GM18526 (cell line): ENCODE results near the gene PTPRN2.

ENCODE experiments used
- POLR2A ChIP-seq: IDR thresholded peaks from 3 replicates; pipeline ENCODE4 v1.6.1; 2011; ENCODE audit not compliant: insufficient read length; ENCODE audit errors: extremely low read depth

PTPRN2 gene

DNA sequence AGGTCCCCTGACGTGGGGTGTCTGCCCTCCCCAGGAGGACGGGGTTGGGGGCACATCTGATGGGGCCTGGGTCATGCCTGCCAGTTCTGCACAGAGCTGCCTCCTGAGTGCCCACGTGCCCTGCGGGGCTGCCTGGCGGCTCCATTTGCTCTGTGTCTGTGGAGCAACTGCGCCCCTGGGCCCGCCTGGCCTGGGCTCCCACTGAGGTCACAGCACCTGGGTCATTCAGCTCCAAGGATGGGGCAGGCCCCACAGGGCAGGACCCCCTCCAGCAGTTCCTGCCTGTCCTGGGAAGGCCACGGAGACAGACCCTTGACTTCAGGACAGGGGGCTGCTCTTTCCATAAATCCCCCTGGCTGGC lies 590.6 kb downstream of the PTPRN2 start:
- no peak for TF ChIP-seq POLR2A

DNA sequence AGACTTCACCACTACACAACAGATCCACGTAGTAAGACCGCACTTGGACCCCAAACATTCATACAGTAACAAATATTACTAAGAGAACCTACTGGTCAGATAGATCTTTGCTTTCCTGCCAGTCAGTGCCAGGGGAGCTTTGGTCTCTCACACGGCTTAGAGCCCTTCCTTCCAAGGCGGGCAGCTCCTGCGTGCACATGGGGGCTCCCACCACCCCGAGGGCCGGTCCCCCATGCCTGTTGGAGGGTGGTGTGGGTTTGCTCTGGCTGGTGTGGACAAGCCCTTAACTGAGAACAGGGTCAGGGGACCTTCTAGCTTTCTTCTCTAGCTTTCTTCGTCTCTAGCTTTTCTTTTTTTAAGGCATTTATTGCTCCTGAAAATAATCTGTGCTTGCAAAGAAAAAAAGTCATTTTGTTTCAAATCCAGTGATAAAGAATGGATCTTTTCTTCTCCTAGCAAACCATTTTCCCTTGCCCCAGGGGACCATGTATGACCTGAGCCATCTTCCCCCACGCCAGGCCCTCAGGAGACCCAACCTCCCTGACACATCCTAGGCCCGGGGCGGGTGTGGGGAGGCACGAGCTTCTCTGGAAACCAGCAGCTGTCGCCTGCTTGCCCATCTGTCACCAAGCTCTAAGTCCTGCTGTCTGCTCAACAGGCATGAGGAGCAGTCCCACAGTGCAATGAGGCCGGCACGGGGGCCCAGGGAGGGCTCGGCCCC lies 591.1 kb downstream of the PTPRN2 start:
- no peak for TF ChIP-seq POLR2A

DNA sequence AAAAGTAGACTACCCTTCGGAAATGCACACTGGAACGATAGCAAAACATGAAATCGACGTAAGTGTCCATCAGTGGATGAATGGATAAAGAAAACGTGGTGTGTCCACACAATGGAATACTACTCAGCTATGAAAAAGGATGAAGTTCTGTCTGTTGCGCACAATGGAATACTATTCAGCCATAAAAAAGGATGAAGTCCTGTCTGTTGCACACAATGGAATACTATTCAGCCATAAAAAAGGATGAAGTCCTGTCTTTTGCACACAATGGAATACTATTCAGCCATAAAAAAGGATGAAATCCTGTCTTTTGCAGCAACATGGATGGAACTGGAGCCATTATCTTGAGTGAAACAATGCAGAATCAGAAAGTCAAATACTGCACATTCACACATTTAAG lies 591.8 kb downstream of the PTPRN2 start:
- no peak for TF ChIP-seq POLR2A

DNA sequence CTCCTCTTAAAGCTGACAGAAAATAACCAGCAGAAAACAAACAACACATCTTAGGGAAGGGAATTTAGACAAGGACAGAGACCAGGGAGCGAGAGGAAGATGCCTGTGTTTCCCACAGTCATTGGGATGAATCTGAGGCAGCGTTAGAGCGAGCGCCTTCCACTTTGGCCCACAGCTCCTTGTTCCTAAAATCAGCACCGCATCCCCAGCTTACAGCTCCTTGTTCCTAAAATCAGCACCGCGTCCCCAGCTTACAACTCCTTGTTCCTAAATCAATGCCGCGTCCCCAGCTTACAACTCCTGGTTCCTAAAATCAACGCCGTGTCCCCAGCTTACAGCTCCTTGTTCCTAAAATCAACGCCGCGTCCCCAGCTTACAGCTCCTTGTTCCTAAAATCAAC lies 593.3 kb downstream of the PTPRN2 start:
- no peak for TF ChIP-seq POLR2A

DNA sequence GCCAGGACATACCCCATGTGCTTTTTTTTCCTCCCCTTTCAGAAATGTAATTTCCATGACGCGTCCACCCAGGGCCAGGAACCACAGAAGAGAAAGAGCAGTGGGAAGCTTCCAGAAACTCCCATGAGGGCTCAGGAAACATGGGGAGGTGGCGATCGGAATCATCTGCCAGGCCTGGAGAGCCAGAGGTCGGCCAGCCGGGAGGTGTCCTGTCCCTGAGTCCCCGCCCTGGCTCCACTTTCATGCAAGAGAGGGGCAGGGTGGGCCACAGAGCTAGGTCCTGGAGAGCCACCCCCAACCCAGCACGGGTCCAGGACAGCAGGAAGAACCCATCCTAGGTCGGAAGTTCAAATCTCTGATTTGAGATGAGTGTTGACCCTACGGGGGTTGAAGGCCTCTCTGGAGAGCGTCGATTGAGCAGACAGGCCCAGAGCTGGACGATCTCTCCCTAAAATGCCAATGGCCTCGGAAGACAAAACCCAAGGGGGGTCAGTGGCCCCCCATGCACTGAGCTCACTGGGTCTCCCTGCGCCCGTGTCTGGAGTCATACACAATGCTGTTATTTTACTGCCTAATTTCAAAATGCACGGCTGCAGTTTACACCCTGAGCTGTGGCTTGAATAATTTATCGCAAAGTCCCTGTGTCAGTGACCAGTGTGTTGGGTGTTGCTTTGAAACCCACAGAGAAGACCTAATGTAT lies 594.1 kb downstream of the PTPRN2 start:
- TF ChIP-seq POLR2A, result no peak

DNA sequence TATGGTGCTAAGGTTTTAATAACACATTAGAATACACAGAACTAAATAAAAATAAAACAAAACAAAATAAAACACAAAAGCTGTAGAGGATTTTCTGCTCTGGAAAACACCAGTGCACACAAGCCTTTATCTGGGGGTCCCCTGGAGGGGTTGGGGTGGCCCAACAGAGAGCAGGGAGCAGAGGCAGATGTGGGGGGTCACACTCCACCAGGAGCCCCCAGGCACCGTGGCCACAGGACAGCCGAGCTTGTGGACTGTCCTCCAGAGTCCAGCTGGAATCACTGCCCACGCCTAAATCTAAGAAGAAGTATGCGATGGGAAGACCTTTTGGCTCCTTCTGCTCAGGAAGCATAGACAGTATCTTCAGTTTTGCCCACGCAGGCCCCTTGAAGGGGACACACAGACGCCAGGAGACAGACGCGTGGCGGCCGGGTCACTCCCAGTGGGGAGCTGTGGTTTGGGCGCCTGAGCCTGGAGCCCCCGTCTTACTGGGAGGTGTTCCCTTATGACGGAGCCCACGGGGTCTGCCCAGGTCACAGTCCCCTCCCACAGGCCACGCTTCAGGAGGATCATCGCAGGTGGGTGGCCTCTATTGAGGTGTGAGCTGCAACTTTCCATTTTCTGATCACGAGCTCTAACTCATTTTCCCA lies 595.0 kb downstream of the PTPRN2 start:
- no peak for TF ChIP-seq POLR2A

DNA sequence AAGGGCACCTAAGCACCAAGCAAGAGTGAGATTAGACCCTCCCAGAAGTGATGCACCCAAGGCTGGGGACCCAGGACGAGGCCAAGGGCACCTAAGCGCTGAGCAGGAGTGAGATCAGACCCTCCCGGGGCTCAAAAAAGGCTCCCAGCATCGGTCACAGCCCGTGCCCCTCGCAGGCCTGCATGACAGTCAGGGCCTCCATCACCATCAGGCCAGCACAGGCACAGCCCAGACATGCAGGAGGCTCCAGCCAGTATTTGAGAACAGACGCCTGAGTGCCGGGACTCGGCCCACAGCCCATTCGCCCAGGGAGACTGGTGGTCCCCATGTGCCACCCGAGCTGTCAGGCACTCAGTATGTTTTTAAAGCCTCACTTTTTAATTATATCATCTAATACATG lies 595.9 kb downstream of the PTPRN2 start:
- TF ChIP-seq POLR2A, result no peak

DNA sequence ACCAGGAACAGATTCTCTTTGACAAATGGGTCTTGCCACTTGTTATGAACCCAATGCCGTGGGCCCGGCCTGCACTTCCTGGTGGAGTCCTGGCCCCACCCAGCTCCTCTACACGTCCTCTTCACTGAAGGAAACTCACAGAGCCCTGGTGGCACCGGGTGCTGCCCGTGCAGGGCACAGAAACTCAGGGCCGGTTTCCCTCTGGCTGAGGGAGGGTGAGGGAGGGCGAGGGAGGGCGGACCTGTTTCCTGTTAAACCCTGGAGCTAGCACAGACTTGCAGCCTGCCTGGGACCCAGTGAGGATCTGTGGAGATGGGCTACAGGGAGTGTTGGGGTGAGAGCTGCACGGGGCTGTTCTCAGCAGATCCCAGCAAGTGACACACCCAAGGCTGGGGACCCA lies 596.3 kb downstream of the PTPRN2 start:
- no peak for TF ChIP-seq POLR2A

DNA sequence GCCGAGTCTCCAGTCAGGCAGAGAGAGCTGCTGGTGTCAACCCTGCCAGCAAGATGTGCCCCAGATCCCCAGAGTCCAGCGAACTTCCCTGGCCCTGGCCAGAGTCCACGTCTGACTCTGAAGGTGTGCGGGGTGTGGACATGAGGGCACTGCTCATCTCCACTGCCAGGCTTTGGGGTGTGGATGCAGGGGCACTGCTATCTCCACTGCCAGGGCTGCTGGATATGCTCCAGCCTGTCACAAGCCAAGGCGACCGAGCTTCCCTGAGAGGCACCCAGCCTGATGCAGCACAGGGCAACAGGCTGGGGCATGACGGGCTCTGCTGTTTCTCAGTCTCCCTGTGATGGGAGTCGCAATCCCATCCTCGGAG lies 596.8 kb downstream of the PTPRN2 start:
- TF ChIP-seq POLR2A, result no peak

DNA sequence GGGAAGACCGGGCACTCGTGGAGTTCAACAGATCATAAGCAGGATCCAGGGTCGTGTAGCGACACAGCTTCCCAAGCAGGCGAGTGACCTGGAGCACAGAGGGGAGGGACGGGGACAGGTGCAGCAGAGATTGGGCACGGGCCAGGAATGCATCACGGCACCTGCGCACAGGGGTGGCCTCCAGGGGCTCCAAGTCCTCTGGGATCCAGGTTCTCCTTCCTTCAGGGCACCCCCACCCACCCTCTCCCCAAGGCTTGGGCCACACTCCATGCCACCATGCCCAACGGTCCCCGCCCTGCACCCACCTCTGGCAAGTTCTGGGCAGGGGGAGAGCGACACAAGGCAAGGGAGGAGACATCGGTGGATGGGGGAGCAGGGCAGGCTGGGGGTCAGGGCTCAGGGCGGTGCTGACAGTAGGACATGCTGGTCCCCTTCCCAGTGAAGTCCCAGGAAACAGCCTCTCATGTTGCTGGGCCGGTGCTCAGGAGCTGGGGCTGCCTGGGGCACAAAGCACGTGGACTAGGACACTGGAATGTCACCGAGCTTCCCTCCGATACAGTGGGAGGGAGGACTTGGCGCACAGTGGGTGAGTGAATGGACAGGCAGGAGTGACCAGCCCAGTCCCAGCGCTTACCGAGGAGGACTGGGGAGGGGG lies 597.3 kb downstream of the PTPRN2 start:
- no peak for TF ChIP-seq POLR2A

DNA sequence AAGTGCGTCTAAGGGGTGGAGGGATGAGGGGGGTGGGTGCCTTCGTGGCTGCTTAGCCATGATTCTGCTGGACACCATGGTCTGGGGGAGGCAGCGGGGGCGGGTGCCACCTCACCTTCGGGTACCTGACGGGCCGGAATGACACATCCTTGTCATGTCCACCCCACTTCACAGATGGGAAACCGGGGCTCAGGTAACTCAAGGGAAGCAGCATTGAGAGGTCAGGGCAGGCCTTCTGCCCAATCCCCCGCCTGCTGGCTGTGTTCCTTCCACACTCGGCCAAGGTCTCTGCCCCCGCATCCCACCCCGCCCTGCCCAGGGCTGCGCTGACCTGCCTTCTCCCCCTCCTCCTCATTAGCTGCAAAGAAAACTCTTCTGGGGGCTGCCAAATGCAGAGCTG lies 598.0 kb downstream of the PTPRN2 start:
- TF ChIP-seq POLR2A, result no peak

DNA sequence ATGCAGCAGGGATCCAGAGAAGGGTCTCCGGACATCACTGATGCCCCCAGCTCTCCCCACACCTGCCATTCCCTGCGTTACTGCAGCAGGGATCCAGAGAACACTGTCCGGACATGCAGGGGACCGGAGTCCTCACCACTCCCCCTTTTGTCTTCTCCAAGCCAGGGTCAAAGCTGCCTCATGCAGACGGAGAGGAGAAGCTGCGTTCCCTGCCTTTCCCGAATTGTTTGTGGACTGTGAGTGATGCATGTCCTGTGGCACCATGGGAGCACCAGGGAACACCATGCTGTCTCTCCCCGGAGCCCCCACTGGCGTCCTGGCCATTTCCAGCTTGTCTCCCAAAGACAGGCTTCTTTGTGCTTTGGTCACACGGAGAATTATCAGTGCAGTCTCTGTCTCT lies 599.7 kb downstream of the PTPRN2 start:
- TF ChIP-seq POLR2A, result no peak

DNA sequence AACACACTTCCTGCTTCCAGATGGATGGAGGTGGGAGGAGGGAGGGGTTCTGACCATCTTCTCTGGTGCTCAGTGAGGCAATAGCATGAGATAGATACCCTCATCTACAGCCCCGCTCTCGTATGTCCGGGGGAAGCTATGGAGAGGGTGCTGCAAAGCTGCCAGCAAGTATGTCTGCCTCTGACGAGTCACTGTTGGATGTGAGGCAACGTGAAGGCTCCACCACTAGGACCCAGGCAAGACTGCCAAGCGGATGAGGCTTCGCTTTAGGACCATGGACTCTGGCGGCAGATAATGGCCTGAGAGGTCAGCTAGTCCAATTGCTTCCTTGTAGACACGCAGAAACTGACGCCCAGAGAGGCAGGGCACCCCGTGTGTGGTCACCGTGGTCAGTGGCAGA lies 601.6 kb downstream of the PTPRN2 start:
- no peak for TF ChIP-seq POLR2A

DNA sequence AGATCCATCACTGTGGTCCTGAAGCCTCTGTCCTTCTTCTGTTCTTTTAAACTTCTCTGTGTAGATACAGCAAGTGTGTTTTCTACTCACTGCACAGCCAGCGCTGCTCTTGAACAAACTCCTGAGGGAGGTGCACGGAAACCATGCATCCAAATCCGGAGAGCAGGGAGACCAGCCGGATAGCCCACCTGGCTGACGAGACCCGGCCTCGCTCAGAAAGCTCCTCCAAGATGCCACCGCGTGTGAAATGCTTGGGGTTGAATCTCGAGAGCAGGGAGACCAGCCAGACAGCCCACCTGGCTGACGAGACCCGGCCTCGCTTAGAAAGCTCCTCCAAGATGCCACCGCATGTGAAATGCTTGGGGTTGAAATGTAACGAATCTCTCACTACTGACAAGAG lies 602.0 kb downstream of the PTPRN2 start:
- no peak for TF ChIP-seq POLR2A

DNA sequence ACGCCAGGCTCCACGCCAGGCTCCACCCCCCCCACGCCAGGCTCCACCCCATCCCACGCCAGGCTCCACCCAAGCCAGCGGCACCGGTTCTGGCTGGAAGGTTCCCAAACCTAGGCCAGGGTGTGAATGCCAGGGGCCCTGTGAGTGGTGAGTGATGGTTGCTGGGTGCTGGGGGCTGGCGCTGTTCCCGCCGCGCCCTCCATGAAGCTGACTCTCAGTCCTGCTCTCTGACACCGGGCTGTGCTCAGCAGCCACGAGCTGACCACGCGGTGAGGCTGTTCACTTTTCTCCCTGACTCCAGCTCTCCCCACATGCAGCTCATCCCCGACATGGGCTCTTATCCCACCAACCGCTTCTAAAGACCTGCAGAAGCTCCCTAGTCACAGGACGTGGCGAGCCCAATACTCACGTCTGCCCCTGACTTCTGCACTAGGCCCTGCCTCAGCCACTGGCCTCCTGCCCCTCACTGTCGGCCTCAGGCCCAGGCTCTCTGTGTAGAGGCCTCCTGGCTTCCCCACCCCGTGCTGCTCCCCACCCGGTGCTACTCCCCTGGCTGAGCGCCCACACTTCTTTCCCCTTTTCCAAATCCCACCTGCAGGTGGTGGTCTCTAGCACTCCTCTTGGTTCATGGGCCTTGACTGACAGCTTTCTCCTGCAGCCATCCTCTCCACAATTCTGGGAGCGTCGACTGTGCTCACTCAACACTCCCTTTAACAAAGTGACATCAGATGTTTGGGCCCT lies 603.0 kb downstream of the PTPRN2 start:
- TF ChIP-seq POLR2A, result no peak
